Panc1 (cell line): Measurements from ENCODE around the gene NPM1. TPM values are rescaled to one million over a fixed set of nuclear protein-coding genes. Genes with fewer than 3 reads are reported as not detected.
"Not testable (repeated sequence)": the region's sequence is repeated elsewhere in the genome, so short reads cannot be mapped to it uniquely, and the experiment has no call there.

ENCODE experiments used
- ATAC-seq: fragments of 200-7000 bp; cut with Tn5 transposase; 2 replicates; pipeline ENCODE4 v1.9.1; 2020; ENCODE audit warnings: mild to moderate bottlenecking, moderate library complexity
- BruUV-seq: library from RNA; stranded (reverse); fragments of 400-500 nt; replicated peaks from 2 replicates; lab custom pipeline; 2021; lab: Mats Ljungman, UMichigan
- CTCF ChIA-PET: fragments of 300-600 bp; sonication (Branson Sonifier 250); formaldehyde crosslinking; loops from one replicate; lab custom pipeline; 2022; ENCODE audit warnings: antibody characterized with exemption; lab: Charles Lee
- POLR2A ChIA-PET: fragments of 300-600 bp; sonication (Branson Sonifier 250); formaldehyde crosslinking; loops from one replicate; lab custom pipeline; 2022; ENCODE audit warnings: antibody characterized with exemption; lab: Charles Lee
- DNase-seq: peaks from one replicate; pipeline ENCODE4 v3.0.0-alpha.2; 2010; ENCODE audit warnings: low read depth, low spot score
- H3K27ac ChIP-seq: 2 replicates; pipeline ENCODE4 v1.5.1; 2011; ENCODE audit warnings: mild to moderate bottlenecking, low read length, inconsistent platforms
- H3K27me3 ChIP-seq: fragments of 200-500 bp; sonication (Bioruptor generic); 2 replicates; pipeline ENCODE4 v1.6.0; 2014; ENCODE audit warnings: low read length, inconsistent platforms; ENCODE audit not compliant: control insufficient read depth, insufficient read depth
- H3K36me3 ChIP-seq: fragments of 200-500 bp; sonication (Bioruptor generic); 2 replicates; pipeline ENCODE4 v1.5.1; 2014; ENCODE audit warnings: inconsistent platforms, mild to moderate bottlenecking, low read length, moderate library complexity; ENCODE audit not compliant: control insufficient read depth, insufficient read depth
- H3K4me1 ChIP-seq: 2 replicates; pipeline ENCODE4 v1.5.1; 2011; ENCODE audit warnings: inconsistent platforms, mild to moderate bottlenecking, low read length, moderate library complexity; ENCODE audit not compliant: control insufficient read depth, insufficient read depth
- H3K4me3 ChIP-seq, 2 experiments: 2 replicates each; pipeline ENCODE4 v1.5.1; 2011 to 2012; ENCODE audit warnings: low read depth in 2 of 2, low read length in 2 of 2, mild to moderate bottlenecking in 2 of 2, inconsistent platforms in 1 of 2, moderate library complexity in 1 of 2
- H3K9me3 ChIP-seq: fragments of 200-500 bp; sonication (Bioruptor generic); 2 replicates; pipeline ENCODE4 v1.5.1; 2014; ENCODE audit warnings: low read depth, mild to moderate bottlenecking, inconsistent platforms, low read length, moderate library complexity; ENCODE audit not compliant: control insufficient read depth, insufficient read depth
- CTCF ChIP-seq: fragments of 450-650 bp; IDR thresholded peaks from 2 replicates; pipeline ENCODE4 v1.5.1; 2017; ENCODE audit warnings: mild to moderate bottlenecking
- POLR2AphosphoS5 ChIP-seq: IDR thresholded peaks from 2 replicates; pipeline ENCODE4 v1.6.1; 2012; ENCODE audit warnings: mild to moderate bottlenecking, low read depth, low read length, moderate library complexity
- REST ChIP-seq, 2 experiments: IDR thresholded peaks; 2 replicates each; pipeline ENCODE4 v1.6.1; 2011 to 2012; ENCODE audit warnings: low read depth in 2 of 2, control low read depth in 1 of 2, low read length in 1 of 2, mild to moderate bottlenecking in 1 of 2, moderate library complexity in 1 of 2; ENCODE audit not compliant: insufficient read depth in 1 of 2
- SIN3A ChIP-seq: IDR thresholded peaks from 2 replicates; pipeline ENCODE4 v1.6.1; 2012; ENCODE audit warnings: low read depth, mild to moderate bottlenecking, low read length, moderate library complexity, borderline replicate concordance; ENCODE audit not compliant: insufficient read depth
- TCF7L2 ChIP-seq: IDR thresholded peaks from 2 replicates; pipeline ENCODE4 v1.6.1; 2011; ENCODE audit warnings: mild to moderate bottlenecking, low read depth, low read length, inconsistent platforms
- in situ Hi-C: cut with HindIII; loops from 2 replicates; pipeline ENCODE4 v1.10.0; 2016; ENCODE audit warnings: low sequenced_read_pairs, low pct_unique_long_range_greater_than_20kb
- intact Hi-C: fragments of 100-400 bp; cut with micrococcal nuclease; formaldehyde crosslinking; loops from one replicate; pipeline ENCODE4 v1.10.0; 2022; ENCODE audit not compliant: unreplicated experiment
- total RNA-seq: library from RNA; stranded (reverse); gene quantifications from one replicate; pipeline ENCODE4 v1.2.1, GENCODE V29; 2021; ENCODE audit not compliant: unreplicated experiment

Gene NPM1
- total RNA-seq, 1 experiment from 2014 or later = 1,864 TPM

GRCh38 chr5:171401167-171401947 lies 13.7 kb downstream of the NPM1 start:
- Histone ChIP-seq H3K4me3 (no peak overlapping the region), H3K27ac (no peak overlapping the region), H3K27me3 (no peaks in the 10 kb centered on the region), H3K9me3 (no peaks in the 10 kb centered on the region), H3K4me1 (peaks cover 26% of the 10 kb centered on the region), H3K36me3 (peaks cover 40% of the 10 kb centered on the region)
- no TSS peak for BruUV-seq
- ChIA-PET POLR2A (interaction anchor here (0.6 kb wide), 1 partner anchor 12 kb away, joined by 6 read pairs; no protein-coding TSS in a partner anchor), CTCF (interaction anchor here (0.6 kb wide), 2 partner anchors 13 to 1256 kb away, joined by 3 read pairs; no protein-coding TSS in a partner anchor)
- no peak for TF ChIP-seq TCF7L2
- 0 out of 2 replicates have a peak, but pooled peaks have one; percentile 8 for TF ChIP-seq POLR2AphosphoS5
- TF ChIP-seq SIN3A = no peak
- no peak; the same call in 1 of the 2 replicates for ATAC-seq
- intact Hi-C loops = no loop called here
- DNase-seq = no peak
- in situ Hi-C loops = loop anchor here (25.0 kb wide), 1 partner anchor 461 kb away; no protein-coding TSS in a partner anchor

- peaks cover 44% of the 10 kb centered on the region for H3K36me3 ChIP-seq
- BruUV-seq, H3K27ac ChIP-seq, CTCF ChIA-PET, H3K27me3 ChIP-seq, H3K4me3 ChIP-seq, POLR2A ChIA-PET, intact Hi-C loops, H3K9me3 ChIP-seq, DNase-seq: not testable (repeated sequence)
- in situ Hi-C loops = loop anchor here (25.0 kb wide), 1 partner anchor 460 kb away; no protein-coding TSS in a partner anchor
- peak; percentile 23; the same call in 1 of the 2 replicates for ATAC-seq
- peaks cover 26% of the 10 kb centered on the region for H3K4me1 ChIP-seq
Observed at GRCh38 chr5:171402751-171403150, 15.1 kb downstream of the NPM1 start.

GRCh38 chr5:171405615-171406014 lies 18.0 kb downstream of the NPM1 start:
- 0 out of 2 replicates have a peak overlapping the region, but pooled peaks have one; percentile 34 for H3K27ac ChIP-seq
- H3K27me3 ChIP-seq = no peaks in the 10 kb centered on the region
- DNase-seq (no peak), ATAC-seq (no peak)
- in situ Hi-C loops = loop anchor here (25.0 kb wide), 1 partner anchor 457 kb away; no protein-coding TSS in a partner anchor
- ChIA-PET POLR2A (no interaction called here), CTCF (no interaction called here)
- no peak overlapping the region for H3K4me3 ChIP-seq
- intact Hi-C loops = no loop called here
- H3K36me3 ChIP-seq = peaks cover 53% of the 10 kb centered on the region
- peak; percentile 61; the same call in 1 of the 2 replicates for TF ChIP-seq CTCF
- no peak for TF ChIP-seq TCF7L2
- TF ChIP-seq REST (IDR thresholded peaks at IDR 0.05; ENCODE audit: insufficient read depth in 1 of 2, low read depth in 2 of 2, low read length in 1 of 2) = no peak
- TF ChIP-seq POLR2AphosphoS5 = no peak
- TF ChIP-seq SIN3A = no peak
- BruUV-seq = TSS peak; percentile 19
- H3K4me1 ChIP-seq = peaks cover 36% of the 10 kb centered on the region
- no peaks in the 10 kb centered on the region for H3K9me3 ChIP-seq
